ENCODE data around the gene CTSH.

The CTSH gene

DNA sequence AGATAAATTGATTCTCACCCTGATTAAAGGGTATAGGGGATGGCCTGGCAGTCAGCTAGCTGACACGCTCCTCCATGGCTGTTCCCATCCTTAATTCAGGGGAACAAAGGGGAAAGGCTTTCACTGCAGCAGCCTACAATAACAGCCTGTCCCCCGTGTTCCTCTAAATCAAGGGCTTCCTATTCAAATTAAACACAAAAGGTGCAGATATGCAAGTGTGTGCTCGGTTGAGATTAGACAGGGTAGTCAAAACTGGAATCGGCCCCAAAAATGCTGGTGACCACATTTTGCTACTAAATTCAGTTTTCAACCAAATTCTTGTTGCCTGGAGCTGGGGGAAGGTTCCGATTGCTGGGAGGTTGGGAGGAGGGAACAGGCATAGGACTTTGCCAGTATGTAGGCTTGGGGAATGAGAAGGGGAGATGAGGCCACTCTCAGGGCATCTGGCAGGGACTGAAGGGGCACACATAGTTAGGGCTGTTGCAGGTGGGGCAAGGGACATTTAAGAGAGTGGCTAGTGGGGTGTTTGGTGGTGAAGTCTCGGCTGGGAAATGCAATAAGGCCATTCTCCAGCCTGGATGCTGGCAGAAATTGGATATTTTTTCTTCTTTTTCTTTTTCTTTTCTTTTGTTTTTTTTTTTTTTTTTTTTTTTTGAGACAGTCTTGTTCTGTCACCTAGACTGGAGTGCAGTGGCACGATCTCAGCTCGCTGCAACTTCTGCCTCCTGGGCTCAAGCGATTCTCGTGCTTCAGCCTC is 32.9 kb upstream of the CTSH start:
- no peak for DNase-seq

DNA sequence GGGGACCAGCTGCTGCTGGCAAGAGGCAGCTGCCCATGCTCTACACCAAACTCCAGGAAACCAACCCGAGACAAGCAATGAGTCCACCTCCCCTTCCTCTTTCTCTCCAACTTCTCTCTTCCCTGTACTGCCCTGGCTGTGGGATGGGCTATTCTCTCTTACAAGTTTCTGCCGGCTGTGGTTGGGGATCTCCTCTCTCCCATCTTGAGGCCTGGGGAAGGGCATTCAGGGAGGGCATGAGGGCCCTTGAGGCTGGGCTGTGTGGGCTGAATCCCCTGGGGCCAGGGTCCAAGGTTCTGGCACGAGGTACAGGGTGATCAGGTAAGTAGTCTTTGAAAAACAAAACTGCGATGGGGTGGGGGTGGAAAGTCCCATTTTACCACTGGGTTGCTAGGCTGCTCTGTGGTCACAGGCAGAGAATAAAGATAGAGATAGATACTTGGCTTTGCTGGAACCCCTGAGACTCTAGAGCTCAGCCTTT is 32.3 kb upstream of the CTSH start:
- DNase-seq = no peak

DNA sequence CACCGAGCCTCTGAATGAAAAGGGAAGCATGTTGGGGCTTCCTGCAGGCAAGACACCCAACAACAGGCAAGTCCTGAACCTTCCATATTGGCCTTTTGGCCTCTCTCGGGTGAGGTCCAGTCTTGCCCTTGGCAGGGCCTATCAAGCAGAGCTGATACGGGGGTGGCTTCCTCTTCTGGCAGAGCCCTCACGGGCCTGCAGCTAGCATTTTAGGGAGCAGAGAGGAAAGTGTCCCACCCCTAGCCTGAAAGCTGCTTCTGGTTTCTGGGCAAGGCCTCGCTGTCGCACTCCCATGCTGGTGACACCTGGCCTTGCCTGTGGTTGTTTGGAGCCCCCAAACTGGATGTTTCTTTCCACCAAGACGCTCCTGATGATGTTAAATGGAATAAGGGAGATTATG is 31.8 kb upstream of the CTSH start:
- DNase-seq = no peak

DNA sequence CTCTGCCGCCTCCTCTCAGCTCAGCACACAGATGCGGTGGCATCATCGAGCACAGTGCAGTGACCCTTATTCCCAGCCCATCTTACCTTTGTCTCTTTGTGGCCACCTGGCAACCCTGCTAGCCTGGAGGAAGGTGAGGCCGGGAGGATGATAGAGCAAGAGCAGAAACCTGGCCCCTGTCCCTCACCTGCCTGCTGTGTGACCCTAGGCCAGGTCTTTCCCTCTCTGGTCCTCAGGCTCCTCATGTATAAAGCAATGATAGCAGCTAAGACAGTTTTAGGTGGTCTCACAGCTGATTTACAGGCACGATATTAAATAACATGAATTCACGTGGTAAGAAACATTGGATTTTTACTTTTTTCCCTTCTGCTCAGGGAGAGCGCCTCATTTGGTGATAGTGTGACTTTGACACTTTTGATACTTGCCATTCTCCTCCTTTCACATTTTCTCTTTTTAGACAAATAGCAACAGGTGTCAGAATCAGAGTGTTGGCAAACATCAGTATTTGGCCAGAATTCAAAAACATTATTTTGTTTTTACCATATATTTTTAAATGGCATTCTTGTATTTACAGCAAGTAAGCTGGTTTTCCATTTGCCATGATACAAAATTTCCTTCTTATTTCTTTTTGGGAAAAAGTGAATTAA is 29.5 kb upstream of the CTSH start:
- DNase-seq = no peak

DNA sequence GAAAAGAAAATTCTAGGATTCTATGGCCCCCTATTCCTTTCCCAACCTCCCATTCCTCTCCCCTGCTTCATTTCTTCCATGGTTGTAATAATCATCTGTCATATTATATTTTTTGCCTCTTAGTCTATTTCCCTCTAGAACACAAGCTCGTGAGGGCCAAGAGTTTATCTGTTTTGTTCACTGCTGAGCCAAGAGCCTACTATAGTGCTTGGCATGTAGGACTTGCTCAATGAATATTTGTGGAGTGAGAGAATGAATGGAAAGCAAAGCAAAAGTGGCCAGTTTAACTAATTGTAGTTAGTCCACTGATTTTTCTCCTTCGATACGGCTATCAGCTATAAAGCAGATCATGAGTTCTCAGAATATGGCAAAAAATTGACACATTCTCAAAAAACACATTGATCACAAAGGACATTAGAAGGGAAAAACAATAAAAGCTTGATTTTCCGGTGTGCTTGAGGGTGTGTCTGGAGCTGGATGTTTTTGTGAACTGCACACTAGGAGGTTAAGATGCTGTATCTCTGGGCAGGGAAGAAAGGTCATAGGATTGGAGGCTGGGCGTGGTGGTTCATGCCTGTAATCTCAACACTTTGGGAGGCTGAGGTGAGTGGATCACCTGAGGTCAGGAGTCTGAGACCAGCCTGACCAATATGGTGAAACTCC is 25.0 kb upstream of the CTSH start:
- no peak for DNase-seq

DNA sequence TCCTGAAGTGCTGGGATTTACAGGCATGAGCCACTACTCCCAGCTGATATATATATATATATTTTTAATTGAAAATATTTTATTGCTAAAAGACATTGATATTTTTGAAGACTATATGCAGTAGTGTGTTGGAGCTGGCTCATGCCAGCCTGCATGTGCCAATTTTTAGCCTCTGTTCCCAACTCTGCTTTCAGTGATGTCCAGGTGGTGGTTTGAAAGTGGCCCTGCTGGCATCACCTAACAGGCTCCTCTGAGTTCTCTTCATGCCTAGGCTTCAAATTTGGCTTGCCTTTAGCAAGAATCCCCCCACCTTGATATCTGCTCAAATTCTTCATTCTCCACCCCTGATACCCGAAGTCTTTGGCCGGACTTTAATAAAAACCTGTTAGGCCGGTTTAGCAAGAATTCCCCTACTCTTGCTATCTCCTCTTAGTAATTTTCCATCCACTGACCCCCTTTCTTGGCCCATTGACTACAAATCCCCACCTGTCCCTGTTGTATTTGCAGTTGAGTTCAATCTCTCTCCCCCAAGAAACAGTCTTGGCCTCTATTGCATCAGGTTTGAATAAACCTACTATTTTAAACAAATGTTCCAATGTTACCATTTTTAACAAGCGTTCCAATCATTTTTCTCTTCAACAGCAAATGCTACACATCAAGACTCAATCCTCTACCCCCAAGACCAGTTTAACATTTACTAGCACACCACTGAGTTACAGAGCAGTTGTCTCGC is 23.9 kb upstream of the CTSH start:
- DNase-seq = no peak

DNA sequence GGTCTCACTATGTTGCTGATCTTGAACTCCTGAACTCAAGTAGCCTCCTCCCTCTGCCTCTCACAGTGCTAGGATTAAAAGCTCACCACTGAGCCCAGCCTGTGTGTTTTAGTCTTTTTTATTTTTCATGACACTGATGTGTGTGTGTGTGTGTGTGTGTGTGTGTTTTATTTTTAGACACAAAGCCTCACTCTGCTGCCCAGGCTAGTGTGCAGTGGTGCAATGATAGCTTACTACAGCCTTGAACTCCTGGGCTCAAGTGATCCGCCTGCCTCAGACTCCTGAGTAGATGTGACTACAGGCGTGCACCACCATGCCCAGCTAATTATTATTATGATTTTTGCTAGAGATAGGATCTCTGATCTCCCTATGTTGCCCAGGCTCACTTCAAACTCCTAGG is 23.3 kb upstream of the CTSH start:
- DNase-seq = no peak

DNA sequence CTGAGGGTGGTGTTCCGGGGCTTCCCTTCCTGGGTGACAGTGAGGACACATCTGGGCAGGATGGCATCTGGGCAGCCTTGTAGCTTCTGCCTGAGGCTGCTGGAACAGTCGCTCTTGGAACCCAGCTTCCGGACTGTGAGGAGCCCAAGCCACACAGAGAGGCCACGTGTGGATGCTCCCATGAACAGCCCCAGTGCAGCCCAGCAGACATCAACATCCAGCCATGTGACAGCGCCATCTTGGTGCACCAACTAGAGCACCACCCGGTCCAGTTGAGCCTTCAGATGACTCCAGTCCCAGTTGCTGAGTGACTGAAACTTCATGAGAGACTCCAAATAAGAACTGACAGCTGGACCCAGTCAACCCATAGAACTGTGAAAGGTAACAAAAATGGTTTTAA is 15.5 kb upstream of the CTSH start:
- no peak for DNase-seq

DNA sequence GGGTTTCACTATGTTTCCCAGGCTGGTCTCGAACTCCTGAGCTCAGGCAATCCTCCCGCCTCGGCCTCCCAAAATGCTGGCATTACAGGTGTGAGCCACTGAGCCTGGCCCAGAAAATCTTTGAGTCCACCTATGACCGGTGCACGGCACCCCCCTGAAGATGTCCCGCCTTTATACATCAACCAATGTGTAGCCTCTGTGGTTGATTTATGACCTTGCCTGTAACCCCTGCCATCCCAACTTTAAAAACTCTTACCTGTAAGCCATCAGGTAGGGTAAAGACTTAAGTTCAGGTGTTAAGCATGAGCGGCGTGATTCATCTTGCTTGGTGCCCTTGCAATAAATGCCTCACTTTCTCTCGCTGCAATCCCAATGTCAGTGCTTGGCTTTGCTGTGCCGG is 14.5 kb upstream of the CTSH start:
- DNase-seq = no peak

DNA sequence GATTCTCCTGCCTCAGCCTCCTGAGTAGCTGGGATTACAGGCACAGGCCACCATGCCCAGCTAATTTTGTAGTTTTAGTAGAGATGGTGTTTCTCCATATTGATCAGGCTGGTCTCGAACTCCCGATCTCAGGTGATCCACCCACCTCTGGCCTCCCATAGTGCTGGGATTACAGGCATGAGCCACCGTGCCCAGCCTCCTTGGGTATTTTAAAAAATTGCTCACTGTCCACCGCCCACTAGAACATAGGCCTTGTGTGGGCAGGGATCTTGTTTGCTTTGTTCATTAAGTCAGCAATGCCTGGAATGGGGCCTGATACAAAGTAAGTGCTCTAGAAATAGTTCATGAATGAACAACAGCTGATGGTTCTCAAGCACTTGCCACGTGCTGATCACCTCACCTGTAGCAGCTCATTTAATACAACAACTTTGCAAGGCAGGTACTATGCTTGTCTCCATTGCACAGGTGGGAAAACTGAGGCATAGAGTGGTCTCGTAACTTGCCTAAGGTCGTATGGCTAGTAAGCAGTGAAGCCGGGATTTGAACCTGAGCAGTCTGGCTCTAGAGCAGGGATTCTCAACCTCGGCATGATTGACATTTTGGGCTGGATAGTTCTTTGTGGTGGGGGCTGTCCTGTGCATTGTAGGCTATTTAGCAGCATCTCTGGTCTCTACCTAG is 12.7 kb upstream of the CTSH start:
- DNase-seq = no peak

DNA sequence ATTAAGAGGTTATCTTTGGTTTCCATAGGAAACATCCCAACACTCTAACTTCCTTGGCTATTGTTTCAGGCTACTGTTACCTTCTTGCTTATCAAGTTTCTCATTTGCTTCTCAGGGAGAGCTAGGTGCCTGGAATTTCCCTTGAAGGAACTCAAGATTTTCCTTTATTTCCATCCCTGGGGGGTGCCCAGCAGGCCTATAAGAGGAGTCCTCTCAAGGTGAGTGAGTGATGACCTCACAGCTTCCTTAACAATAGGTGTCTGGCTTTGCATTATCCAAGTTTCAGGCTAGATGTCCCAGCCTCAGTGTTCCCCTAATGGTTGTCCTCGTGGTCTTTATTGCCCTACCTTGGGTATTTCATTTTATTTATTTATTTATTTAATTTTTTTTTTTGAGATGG is 12.1 kb upstream of the CTSH start:
- no peak for DNase-seq

DNA sequence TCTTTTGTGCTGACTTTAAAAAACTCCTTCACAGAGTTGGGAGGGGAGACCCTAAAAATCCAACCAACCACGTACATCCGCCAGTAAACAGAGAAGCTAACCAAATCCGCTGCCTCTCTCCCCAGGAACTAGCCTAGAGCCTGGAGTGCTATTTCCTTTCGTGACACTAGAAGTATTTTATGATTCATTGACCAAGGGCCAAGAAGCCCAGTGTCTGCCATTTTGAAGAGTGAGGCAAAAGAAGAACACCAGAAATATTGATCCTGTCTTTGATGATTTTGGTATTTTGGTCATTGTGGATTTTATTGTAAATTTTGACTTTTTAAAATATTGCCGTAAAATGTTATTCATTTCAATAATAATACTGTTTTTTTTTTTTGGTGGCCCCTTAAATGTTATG is 10.5 kb upstream of the CTSH start:
- DNase-seq = no peak

DNA sequence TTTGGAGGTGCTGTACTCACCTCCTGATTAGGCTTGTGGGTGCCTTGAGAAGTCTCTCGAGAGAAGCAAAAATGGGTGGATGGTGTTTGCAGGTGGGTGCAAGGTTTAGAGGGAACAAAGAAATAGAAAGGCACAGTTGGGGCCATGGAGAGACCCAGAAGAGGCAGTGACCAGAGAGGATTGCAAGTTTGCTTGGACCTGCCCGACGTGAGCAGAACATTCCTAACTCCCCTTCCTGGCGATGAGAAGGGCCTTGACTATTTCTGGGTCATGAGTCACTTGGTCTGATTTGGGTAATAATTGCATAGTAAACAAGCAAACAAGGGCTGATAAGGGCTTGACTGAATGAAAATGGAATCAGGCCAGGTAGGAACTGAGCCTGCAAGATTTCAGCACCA is 7.0 kb upstream of the CTSH start:
- DNase-seq = no peak

DNA sequence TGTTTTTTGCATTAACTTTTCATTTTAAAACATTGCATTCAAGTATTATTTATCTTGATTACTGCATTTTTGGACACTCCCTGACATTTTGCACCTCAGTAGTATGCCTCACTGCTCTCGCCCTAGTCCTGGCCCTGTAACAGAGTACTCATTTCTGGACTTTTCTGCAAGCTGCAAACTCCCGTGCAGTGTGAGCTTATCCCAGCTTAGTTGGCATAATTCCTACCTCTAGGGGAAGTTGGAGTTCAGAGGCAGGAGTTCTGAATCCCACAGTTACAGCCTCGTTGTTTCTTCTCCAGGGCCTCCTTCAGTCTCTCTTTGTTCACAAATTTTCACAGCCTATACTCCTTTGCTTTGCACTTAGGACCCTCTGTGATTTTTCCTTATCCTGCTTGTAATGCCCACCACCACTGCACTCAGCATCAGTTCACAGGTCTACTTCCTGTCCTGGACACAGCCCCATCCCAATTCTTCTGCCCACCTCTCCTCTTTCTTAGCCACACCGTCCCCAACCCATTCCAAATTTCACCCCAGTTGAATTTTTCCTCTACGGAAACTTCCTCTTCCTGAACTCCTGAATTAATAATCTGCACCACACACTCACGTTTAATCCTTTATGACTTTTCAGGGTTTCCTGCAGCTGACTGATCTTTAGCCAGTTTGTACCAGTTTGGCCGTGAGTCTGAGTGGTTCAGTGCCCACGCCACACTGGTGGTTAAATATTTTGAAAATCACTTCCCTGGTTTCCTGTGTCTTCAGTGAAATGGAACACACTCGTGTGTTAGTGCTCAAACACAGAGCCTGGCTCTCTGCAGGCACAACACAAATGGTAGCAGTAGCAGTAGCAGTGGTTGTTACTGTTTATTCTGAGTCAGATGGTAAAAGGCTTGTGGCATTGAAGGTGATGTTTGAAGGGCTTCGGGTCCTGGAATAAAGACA is 6.3 kb upstream of the CTSH start:
- no peak for DNase-seq

DNA sequence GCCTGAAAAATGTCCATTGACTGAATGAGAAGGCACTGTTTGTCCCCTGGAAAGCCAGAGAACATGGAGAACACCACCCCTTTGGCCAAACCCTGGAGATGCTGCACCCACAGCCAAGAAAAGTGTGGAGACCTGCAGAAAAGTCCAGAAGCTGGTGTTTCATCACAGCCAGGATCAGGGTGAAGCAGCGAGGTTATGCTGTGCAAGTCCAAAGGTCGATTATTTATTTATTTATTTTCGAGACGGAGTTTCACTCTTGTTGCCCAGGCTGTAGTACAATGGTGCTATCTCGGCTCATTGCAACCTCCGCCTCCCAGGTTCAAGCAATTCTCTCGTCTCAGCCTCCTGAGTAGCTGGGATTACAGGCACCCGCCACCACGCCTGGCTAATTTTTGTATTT is 5.5 kb upstream of the CTSH start:
- no peak for DNase-seq

DNA sequence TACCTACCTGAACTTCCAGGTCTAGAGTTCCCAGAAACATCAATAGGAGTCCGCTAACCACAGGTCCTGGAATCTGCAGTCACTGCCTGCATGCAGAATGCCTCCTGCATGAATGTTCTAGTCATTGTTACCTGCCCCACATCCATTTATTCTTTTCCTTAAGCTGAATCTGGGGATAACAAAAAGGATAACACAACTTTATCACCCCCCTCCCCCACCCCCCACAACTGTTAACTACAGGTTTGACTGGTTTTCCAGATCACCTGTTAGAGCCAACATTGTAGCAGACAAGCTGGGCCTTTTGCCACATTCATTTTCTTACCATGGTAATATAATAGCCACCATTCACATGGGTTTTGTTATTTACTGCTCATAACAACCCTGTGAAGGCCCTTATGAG is 4.6 kb upstream of the CTSH start:
- no peak for DNase-seq

DNA sequence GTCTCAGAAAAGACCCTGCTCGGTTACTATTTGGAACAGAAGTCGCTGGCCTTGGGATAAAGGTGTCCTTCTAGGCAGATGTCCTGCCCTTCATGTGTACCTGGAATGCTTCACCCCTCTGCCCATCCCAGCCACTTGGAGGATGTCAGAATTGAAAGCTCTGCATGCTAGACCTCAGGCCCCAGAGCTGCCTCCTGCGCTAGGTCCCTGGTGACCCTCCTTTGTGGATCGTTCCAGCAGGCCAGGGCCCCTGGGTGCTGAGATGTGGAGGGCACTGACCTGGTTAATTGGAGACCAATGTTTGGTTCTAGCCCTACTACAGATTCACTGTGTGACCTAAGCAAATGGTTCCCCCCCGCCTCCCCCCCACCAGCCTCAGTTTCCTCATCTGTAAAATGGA is 2.7 kb upstream of the CTSH start:
- DNase-seq = no peak

DNA sequence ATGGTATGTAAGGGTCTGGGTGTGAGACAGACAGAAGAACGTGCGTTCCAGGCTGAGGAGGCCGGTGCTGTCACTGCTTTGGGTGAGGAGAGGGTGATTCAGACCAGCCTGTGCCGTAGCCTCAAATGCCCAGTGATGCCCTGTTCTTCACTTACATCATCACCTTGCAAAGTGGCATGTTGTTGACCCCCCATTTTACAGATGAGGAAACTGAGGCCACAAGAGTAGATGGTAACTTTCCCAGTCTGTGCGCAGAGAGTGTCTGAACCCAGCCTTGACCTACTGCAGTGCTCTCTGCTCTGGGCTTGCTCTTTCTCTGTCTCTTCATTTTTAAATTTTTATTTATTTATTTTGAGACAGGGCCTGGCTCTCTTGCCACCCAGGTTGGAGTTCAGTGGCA is 1.6 kb upstream of the CTSH start:
- DNase-seq = no peak

DNA sequence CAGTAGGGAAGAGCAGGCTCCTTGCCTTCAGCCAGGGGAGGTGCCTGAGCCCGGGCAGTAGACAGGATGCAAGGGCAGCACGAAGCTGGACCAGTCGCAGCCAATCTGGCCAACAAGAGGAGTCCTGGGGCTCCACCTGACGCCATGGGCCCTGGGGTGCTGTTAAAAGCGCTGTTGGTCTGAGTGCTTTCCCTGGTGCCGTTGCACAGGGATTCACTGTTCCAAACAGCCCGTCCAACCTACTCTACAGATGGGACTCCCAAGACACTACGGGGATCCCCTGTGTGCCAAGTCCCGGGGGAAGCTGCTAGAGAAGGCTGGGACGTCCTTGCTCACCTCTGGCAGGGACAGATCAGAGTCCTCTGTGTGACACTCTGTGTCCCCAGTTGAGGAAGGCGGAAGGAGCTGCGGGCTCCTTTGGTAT is 632 bp downstream of the CTSH start:
- DNase-seq = no peak

DNA sequence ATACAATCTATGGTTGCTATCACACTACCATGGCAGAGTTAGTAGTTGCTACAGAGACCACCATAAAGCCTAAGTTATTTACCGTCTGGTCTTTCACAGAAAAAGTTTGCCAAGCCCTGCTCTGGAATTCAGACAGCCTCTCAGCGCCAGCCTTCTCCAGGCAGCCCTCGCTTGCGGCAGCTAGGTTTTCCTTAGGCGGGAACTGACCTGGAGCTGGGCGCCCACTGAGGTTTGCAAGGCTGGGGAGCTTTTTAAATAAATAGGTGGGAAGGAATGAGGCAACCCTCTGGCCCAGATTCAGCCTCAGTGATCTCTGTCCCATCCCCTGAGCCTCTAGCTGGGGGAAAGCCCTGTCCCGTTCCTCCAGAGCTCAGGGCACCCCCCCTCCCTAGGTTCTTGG is 1.2 kb downstream of the CTSH start:
- no peak for DNase-seq

DNA sequence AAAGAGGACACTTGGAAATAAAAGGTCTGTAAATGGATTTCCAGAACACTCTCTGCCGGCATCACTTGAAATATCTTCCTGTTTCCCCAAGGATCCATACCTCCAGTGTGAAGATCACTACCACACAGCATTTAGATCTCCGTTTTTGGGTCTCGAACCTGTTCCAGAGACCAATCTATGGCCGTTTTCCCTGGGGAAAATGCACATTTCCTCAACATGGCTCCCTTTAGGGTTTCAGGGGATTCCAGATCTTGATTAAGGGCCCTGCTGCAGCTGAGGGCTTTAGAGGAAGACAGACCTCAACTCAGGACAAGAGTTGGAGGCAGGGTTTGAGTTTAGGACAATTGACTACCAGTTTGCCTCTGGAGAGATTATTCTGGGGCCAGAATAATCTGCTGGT is 2.1 kb downstream of the CTSH start:
- no peak for DNase-seq

Data from GF-D8 (cell line).